Chondrocyte (in vitro differentiated cells): Measurements from ENCODE around the gene ANP32A. TPM values are rescaled to one million over a fixed set of nuclear protein-coding genes. Genes with fewer than 3 reads are reported as not detected.

Experiments used
- DNase-seq: peaks from one replicate; pipeline ENCODE4 v3.0.0; 2021; ENCODE audit warnings: mixed read lengths, low spot score
- H3K27ac Mint-ChIP-seq: one replicate; pipeline ENCODE4 v1.8.0; 2021; ENCODE audit warnings: mild to moderate bottlenecking, moderate library complexity, mixed read lengths; ENCODE audit not compliant: unreplicated experiment
- H3K27me3 Mint-ChIP-seq: 2 replicates; pipeline ENCODE4 v1.8.0; 2021; ENCODE audit warnings: low read depth, mixed read lengths
- H3K36me3 Mint-ChIP-seq: 2 replicates; pipeline ENCODE4 v1.8.0; 2021; ENCODE audit warnings: low read depth, mixed read lengths
- H3K4me1 Mint-ChIP-seq: 2 replicates; pipeline ENCODE4 v1.8.0; 2021; ENCODE audit warnings: low read depth, mild to moderate bottlenecking, mixed read lengths
- H3K4me3 Mint-ChIP-seq: one replicate; pipeline ENCODE4 v1.8.0; 2021; ENCODE audit warnings: mild to moderate bottlenecking, moderate library complexity, mixed read lengths; ENCODE audit not compliant: unreplicated experiment
- H3K9me3 Mint-ChIP-seq: 2 replicates; pipeline ENCODE4 v1.8.0; 2021; ENCODE audit warnings: low read depth, mixed read lengths
- total RNA-seq: library from RNA; stranded (reverse); gene quantifications from 3 replicates; pipeline ENCODE4 v1.2.1, GENCODE V29; 2021
- TF ChIP-seq, protein P1 (sequence below): fragments of 200-600 bp; sonication (generic); IDR thresholded peaks from 2 replicates; pipeline ENCODE4 v1.5.0; 2021; ENCODE audit warnings: antibody characterized with exemption, mild to moderate bottlenecking, moderate library complexity

The ANP32A gene
- total RNA-seq, 1 donor from 2014 or later = 117 TPM

DNA sequence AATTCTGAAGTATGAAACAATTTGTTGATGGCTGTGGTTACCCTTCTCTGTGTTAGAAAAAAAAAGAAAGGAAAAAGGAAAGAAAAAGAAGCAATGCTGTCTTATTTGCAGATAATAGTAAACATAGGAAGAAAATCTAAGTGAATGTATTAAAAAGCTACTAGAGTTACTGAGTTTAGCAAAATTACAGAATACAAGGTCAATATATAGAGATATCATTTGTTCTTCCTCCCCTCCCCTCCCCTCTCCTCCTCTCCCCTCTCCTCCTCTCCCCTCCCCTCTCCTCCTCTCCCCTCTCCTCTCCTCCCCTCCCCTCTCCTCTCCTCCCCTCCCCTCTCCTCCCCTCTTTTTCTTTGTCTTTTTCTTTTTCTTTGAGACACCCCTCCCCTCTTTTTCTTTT, 69.1 kb downstream of the ANP32A start:
- Mint-ChIP-seq H3K27me3 (peaks cover 5% of the 10 kb centered on the region), H3K4me1 (no peaks in the 10 kb centered on the region), H3K27ac (no peak overlapping the region), H3K9me3 (peaks cover 9% of the 10 kb centered on the region), H3K36me3 (peaks cover 1% of the 10 kb centered on the region), H3K4me3 (no peak overlapping the region)
- DNase-seq = no peak
- TF ChIP-seq, protein P1, sequence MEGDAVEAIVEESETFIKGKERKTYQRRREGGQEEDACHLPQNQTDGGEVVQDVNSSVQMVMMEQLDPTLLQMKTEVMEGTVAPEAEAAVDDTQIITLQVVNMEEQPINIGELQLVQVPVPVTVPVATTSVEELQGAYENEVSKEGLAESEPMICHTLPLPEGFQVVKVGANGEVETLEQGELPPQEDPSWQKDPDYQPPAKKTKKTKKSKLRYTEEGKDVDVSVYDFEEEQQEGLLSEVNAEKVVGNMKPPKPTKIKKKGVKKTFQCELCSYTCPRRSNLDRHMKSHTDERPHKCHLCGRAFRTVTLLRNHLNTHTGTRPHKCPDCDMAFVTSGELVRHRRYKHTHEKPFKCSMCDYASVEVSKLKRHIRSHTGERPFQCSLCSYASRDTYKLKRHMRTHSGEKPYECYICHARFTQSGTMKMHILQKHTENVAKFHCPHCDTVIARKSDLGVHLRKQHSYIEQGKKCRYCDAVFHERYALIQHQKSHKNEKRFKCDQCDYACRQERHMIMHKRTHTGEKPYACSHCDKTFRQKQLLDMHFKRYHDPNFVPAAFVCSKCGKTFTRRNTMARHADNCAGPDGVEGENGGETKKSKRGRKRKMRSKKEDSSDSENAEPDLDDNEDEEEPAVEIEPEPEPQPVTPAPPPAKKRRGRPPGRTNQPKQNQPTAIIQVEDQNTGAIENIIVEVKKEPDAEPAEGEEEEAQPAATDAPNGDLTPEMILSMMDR = no peak

DNA sequence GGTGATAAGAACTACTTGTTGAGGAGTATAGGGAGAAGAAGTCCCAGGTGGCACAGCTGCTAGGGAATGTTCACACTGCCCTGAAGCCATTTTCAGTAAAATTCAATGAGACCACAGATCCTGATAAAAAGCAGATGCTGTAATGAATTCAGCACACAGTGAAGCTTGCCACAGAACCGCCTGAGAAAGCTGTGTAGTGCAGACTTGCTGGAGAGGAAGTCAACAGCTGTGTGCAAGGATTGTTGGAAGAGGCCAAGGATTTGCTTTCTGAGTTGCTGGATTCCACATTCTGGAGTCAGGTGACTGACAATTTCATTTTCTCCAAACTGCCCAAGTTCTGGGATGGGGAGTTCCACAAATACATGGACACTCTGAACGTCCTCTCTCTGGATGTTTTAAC, 70.9 kb downstream of the ANP32A start:
- no peak for DNase-seq
- H3K4me1 Mint-ChIP-seq = no peaks in the 10 kb centered on the region
- H3K4me3 Mint-ChIP-seq = no peak overlapping the region
- H3K27me3 Mint-ChIP-seq = peaks cover 3% of the 10 kb centered on the region
- peaks cover 1% of the 10 kb centered on the region for H3K36me3 Mint-ChIP-seq
- H3K27ac Mint-ChIP-seq = no peak overlapping the region
- TF ChIP-seq, protein P1 = no peak
- H3K9me3 Mint-ChIP-seq = peaks cover 9% of the 10 kb centered on the region

DNA sequence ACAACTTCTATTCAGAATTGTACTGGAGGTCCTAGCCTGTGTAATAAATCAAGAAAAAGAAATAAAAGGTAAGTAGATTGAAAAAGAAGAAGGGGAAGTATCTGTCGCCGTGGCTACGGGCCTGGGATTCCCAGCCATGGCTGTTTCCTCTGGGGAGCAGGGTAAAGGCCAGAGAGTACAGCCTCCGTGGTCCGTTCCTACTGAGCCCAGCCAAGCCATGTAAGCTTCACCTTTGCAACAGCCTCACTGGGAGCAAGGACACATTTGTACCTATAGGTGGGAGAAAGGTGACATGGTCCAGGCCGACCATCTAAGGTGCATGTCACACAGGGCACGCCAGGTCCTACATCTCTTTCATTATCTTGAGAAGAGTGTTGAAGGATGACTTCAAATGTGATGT, 71.3 kb downstream of the ANP32A start:
- no peak overlapping the region for H3K4me3 Mint-ChIP-seq
- no peak for DNase-seq
- H3K4me1 Mint-ChIP-seq = no peaks in the 10 kb centered on the region
- peaks cover 2% of the 10 kb centered on the region for H3K27me3 Mint-ChIP-seq
- TF ChIP-seq, protein P1 = no peak
- H3K9me3 Mint-ChIP-seq = peaks cover 9% of the 10 kb centered on the region
- no peak overlapping the region for H3K27ac Mint-ChIP-seq
- H3K36me3 Mint-ChIP-seq = peaks cover 1% of the 10 kb centered on the region

DNA sequence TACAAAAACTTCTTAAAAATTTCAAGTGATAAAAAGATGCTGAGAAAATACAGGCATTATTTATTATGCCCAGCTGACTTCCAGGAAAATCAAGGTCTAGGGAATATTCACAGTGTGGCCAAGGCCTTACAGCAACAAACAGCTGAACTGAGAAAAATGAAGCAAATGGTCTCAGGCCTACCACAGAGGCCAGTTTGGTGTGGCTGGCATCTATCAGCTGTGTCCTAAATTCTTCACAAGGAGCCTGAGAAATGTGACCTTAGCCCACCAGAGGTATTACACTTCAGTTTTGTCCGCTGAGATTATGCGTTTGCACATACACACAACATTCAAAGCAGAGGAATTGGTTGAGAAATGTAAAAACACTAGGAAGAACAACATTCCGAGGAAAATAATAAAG, 77.4 kb downstream of the ANP32A start:
- no peak overlapping the region for H3K27ac Mint-ChIP-seq
- H3K27me3 Mint-ChIP-seq = no peaks in the 10 kb centered on the region
- H3K4me1 Mint-ChIP-seq = peaks cover 11% of the 10 kb centered on the region
- H3K36me3 Mint-ChIP-seq = no peaks in the 10 kb centered on the region
- no peak for DNase-seq
- H3K9me3 Mint-ChIP-seq = no peaks in the 10 kb centered on the region
- H3K4me3 Mint-ChIP-seq = no peak overlapping the region
- TF ChIP-seq, protein P1 = no peak

DNA sequence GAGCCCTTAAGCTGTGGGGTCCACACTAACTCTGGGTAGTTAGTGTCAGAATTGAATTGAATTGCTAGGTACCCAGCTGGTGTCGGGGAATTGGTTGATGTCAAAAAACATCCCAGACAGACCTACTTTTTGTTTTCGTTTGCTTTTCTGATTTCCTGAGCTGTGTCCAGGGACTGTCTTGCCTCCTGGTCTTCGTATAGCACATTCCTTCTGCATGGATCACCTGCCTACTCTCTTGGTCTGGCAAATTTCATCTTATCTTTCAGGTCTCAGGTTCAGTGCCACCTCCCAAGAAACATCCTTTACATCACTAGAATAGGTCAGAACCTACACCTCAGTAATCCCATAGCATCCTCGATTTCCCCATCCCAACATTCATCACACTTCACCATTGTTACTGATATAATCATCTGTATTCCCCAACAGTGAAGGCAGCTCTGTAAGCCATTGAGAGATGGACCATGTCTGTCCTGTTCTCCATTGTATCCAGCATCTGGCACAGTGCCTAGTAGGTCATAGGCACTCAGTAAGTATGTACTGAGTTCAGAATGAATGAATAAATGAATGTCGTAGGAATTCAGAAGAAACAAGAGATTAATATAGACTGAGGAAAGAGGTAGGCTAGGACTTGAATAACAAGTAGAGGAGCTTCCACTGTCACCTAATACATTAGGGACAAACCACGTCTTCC, 81.2 kb downstream of the ANP32A start:
- no peaks in the 10 kb centered on the region for H3K27me3 Mint-ChIP-seq
- TF ChIP-seq, protein P1 = no peak
- H3K9me3 Mint-ChIP-seq = no peaks in the 10 kb centered on the region
- H3K4me1 Mint-ChIP-seq = peaks cover 11% of the 10 kb centered on the region
- H3K36me3 Mint-ChIP-seq = no peaks in the 10 kb centered on the region
- DNase-seq = no peak
- H3K4me3 Mint-ChIP-seq = no peak overlapping the region
- no peak overlapping the region for H3K27ac Mint-ChIP-seq
